ENCODE data around the gene CDCA3.

CDCA3 gene

DNA sequence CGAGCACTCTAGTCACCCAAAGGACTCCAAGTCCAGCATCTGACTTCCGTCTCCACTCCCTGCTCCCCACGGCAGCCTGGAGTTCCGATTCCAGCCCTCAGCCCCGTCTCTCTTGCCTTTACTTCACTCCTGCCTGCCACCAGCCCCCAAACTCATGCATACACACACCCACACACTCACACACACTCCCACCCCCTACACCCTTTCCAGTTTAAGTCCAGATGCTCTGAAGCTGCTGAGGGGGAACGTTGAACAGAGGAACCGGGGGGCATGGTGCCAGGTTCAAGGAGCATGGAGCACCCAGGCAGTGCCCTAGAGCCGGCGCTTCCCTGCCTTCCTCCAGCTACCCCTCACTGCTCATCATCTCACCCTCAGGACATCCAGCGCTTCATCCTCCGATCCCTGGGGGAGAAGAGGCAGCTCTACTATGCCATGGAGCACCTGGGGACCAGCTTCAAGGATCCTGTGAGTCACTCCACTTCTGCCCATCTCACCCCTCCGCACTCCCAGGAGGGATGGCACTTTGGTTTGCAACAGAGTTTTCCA lies 19.6 kb downstream of the CDCA3 start:
- DNase-seq, result no peak

- no peak for DNase-seq
These were observed 20.1 kb downstream of the CDCA3 start for GRCh38 chr12:6830999-6831398.

- no peak for DNase-seq
These were observed 20.7 kb downstream of the CDCA3 start for GRCh38 chr12:6830286-6830890.

GRCh38 chr12:6829536-6830220 lies 21.4 kb downstream of the CDCA3 start:
- DNase-seq, result no peak

GRCh38 chr12:6828781-6829535 lies 22.1 kb downstream of the CDCA3 start:
- DNase-seq, result no peak

- DNase-seq, result no peak
These were observed 22.9 kb downstream of the CDCA3 start, which contains the start of gene P3H3 for GRCh38 chr12:6827982-6828780. TSS of gene P3H3 (plus strand) at chr12:6828407. CDS start at chr12:6828441, 34 bp downstream.

- peak; percentile 52 for DNase-seq
These were observed 23.6 kb downstream of the CDCA3 start for GRCh38 chr12:6827437-6827911.

DNA sequence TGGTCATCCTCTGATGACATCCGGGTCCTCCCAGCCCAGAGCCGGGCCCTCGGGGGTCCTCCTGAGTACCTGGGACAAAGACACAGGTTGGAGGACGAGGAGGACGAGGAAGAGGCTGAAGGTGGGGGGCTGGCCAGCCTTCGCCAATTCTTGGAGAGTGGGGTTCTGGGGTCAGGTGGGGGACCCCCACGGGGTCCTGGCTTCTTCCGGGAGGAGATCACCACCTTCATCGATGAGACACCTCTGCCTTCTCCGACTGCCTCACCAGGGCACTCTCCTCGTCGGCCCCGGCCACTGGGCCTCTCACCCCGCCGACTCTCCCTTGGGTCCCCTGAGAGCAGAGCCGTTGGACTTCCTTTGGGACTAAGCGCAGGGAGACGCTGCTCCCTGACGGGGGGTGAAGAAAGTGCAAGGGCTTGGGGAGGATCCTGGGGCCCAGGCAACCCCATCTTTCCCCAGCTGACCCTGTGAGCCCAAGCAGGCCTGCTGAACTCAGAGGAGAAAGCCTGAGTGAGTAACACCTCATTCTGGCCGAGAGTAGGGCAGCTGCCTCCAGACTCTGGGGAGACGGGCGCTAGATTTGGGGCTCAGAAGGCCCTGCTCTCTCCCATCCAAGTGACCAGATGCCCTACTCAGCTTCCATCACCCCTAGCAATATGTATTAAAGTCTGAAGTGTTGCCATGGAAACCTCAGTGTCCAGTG lies 24.2 kb downstream of the CDCA3 start:
- DNase-seq, result no peak

GRCh38 chr12:6826125-6826733 lies 24.9 kb downstream of the CDCA3 start:
- no peak for DNase-seq

GRCh38 chr12:6825398-6826124 lies 25.5 kb downstream of the CDCA3 start:
- peak; percentile 83 for DNase-seq

GRCh38 chr12:6824901-6825381 lies 26.1 kb downstream of the CDCA3 start:
- DNase-seq, result no peak

DNA sequence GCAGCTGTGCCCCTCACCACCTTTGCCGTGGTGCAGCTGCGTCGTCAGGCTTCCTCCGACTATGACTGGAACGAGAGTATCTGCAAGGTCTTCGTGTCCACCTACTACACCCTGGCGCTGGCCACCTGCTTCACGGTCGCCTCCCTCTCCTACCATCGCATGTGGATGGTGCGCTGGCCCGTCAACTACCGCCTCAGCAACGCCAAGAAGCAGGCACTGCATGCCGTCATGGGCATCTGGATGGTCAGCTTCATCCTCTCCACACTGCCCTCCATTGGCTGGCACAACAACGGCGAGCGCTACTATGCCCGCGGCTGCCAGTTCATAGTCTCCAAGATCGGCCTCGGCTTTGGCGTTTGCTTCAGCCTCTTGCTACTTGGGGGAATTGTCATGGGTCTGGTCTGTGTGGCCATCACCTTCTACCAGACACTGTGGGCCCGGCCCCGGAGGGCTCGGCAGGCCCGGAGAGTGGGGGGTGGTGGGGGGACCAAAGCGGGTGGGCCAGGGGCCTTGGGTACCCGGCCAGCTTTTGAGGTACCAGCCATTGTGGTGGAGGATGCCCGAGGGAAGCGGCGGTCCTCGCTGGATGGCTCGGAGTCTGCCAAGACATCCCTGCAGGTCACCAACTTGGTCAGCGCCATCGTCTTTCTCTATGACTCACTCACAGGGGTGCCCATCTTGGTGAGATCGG lies 26.9 kb downstream of the CDCA3 start:
- no peak for DNase-seq

DNA sequence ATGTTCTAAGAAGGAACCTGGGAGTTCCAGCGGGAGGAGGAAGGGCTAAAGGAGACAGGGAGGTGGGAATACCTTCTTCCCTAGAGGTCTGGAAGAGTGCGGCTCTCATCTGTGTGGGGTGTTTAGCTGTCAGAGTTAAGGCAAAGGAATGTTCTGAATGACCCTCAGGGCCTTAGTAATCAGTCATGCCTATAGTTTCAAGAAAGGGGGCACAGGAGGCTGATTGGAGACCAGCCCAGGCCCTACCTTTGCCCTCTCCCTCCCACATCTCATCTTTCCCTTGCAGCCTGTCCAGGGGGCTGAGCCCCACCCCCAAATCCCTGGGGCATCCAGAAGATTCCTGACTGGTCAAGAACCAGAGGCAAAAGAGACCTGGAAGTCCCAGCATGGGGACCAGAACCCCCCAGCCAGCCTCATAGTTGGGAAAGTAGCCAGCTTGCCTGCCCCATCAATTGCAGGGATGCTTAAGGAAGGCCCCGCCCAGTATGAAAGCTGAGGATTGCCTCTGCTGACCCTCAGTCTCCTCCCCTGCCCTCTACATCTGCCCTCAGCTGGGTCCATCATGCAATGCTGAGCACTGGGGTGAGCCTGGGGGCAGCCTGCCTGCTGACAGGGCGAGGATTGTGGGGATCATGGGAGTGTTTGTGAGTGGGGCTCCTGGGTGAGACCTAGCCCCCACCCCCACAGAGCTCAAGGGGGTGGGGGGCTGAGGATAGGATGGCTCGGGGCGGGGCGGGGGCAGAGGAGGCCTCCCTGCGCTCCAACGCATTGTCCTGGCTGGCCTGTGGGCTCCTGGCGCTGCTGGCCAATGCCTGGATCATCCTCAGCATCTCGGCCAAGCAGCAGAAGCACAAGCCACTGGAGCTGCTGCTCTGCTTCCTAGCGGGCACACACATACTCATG lies 27.7 kb downstream of the CDCA3 start:
- no peak for DNase-seq

- DNase-seq, result no peak
These were observed 28.5 kb downstream of the CDCA3 start for GRCh38 chr12:6822426-6823135.

DNA sequence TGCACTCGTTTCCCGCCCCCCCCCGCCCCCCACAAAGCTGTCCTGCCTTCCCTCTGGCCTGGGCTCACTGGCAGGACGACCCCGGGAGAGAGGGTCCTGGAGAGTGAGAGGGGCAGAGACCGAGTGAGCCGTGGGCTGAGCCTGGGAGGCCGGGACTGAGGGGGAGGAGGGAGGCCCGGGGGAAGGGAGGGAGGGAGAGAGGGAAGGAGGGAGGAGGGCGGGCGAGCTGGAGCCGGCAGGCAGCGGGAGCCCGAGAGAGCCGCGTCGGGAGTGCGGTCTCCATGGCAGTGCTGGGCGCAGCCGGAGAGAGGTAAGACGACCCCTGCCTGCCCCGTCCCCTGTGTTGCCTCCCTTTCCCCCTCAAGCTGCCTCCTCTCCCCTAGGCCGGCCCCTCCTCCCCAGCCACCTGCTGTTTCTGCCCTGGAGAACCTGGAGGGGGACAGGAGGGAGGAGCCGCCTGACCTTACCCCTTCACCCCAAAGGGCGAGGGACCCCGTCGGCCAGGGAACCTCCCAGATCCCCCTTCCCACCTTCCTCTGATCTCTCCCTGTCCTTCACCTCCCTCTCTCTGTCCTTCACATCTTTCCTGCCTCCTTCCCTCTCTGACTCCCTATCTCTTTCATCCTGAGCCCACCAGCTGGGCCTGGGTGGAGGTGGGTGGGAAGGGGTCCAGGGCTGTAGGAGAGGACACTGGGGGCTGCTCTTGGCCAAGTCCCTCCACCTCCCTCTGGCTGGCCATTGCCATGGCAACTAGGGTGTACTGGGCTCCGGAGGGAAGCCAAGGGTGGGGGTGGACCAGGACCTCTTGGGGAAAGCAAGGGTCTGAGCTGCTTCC lies 29.3 kb downstream of the CDCA3 start, which contains the start of gene GPR162:
Gene GPR162 (plus strand): TSS at position 231 of the 835 bp plus-strand sequence. CDS start 2,078 bp downstream, outside the sequence.
- no peak for DNase-seq

GRCh38 chr12:6820166-6820565 lies 30.9 kb downstream of the CDCA3 start:
- no peak for DNase-seq
